WI38 (cell line): ENCODE results near the gene RUFY2.
"Not testable (repeated sequence)": the region's sequence is repeated elsewhere in the genome, so short reads cannot be mapped to it uniquely, and the experiment has no call there.

Experiments
- H3K4me3 ChIP-seq: 2 replicates; pipeline ENCODE4 v1.5.1; 2011; ENCODE audit warnings: low read depth, mild to moderate bottlenecking, control low read depth, low read length
- TF ChIP-seq, protein P1 (sequence below): IDR thresholded peaks from 2 replicates; pipeline ENCODE4 v1.5.1; 2012; ENCODE audit warnings: low read depth, mild to moderate bottlenecking, control low read depth, low read length

The RUFY2 gene

DNA sequence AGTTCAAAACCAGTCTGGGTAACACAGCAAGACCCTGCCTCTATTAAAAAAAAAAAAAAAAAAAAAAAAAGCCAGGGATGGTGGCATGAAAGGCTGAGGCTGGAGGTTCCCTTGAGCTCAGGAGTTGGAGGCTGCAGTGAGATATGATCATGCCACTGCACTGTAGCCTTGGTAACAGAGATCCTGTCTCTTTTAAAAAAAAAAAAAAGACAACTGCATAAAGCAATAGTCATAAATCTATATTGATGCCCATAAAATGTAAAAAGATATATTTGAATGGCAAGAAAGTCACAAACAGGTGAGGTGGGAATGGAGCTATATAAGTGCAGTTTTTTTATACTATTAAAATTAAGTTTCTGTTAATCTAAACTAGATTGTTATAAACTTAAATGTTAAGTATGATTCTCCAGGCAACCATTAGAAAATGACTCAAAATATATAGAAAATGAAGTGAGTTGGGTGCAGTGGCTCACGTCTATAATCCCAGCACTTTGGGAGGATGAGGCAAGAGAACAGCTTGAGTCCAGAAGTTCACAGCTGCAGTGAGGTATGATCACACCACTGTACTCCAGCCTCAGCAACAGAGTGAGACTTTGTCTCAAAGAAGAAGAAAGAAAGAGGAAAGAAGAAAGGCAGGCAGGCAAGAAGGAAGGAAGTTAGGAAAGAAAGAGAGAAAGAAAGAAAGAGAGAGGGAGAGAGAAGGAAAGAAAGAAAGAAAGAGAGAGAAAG is 88.6 kb downstream of the RUFY2 start:
- TF ChIP-seq, protein P1, sequence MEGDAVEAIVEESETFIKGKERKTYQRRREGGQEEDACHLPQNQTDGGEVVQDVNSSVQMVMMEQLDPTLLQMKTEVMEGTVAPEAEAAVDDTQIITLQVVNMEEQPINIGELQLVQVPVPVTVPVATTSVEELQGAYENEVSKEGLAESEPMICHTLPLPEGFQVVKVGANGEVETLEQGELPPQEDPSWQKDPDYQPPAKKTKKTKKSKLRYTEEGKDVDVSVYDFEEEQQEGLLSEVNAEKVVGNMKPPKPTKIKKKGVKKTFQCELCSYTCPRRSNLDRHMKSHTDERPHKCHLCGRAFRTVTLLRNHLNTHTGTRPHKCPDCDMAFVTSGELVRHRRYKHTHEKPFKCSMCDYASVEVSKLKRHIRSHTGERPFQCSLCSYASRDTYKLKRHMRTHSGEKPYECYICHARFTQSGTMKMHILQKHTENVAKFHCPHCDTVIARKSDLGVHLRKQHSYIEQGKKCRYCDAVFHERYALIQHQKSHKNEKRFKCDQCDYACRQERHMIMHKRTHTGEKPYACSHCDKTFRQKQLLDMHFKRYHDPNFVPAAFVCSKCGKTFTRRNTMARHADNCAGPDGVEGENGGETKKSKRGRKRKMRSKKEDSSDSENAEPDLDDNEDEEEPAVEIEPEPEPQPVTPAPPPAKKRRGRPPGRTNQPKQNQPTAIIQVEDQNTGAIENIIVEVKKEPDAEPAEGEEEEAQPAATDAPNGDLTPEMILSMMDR: no peak
- H3K4me3 ChIP-seq: no peak overlapping the region

DNA sequence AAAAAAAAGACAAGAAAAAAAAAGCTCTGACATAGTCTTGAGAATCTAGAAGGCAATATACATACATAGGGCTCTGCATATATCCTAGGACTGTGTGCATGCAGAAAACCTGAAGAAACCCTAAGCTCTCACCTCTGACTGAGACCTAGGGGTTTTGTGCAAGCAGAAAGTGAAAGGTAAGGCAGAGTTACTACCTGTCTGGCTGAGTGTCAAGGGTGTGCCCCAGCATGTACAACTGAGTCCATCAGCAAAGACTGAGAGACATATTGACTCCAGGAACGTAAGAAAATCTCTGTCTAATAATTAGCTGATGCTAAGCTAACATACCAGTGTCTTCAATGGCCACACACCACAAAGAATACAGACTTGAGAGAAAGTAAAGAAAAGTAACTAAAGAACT is 91.5 kb downstream of the RUFY2 start:
- TF ChIP-seq, protein P1: no peak
- H3K4me3 ChIP-seq: no peak overlapping the region

DNA sequence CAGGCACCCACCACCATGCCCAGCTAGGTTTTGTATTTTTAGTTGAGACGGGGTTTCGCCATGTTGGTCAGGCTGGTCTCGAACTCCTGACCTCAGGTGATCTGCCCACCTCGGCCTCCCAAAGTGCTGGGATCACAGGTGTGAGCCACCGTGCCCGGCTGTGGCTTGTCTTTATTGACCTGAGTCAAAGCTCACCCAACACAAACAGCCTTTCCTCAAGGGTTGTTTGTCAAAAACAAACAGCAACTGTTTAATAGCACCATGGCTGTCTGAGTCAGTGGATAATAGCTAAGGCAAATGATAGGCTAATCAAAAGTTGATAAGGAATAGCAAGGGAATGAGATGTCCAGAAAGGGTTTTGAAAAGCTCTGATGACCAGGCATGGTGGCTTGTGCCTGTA is 92.1 kb downstream of the RUFY2 start:
- H3K4me3 ChIP-seq: not testable (repeated sequence)

DNA sequence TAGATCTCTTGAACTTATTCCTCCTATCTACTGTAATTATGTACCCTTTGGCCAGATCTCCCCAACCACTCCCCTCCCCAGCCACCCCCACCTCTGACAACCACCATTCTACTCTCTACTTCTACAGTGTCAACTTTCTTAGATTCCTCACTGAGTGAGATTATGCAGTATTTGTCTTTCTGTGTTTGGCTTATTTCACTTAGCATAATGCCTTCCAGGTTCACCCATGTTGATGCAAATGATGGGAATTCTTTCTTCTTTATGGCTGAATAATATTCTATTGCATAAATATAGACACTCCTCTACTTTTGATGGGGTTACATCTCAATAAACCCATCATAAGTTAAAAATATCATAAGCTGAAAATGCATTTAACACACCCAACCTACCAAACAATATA is 96.5 kb downstream of the RUFY2 start:
- H3K4me3 ChIP-seq: no peak overlapping the region
- TF ChIP-seq, protein P1: no peak

DNA sequence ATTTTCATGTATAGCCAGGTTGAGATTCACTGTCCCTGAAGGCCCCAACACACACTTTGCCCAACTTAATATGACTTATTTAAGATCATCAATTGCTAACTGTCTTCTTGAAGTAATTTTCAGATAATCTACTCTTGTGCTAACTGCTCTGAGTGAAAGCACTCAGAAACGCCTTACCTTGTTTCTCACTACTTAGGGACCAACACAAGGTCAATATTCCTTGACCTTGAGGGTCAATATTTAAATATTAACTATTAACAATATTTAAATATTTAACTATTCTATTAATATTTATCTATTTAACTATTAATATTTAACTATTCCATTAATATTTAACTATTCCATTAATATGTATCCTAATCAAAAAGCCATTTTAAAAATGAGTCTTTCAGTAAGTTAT is 101.2 kb downstream of the RUFY2 start:
- no peak overlapping the region for H3K4me3 ChIP-seq
- TF ChIP-seq, protein P1: no peak

DNA sequence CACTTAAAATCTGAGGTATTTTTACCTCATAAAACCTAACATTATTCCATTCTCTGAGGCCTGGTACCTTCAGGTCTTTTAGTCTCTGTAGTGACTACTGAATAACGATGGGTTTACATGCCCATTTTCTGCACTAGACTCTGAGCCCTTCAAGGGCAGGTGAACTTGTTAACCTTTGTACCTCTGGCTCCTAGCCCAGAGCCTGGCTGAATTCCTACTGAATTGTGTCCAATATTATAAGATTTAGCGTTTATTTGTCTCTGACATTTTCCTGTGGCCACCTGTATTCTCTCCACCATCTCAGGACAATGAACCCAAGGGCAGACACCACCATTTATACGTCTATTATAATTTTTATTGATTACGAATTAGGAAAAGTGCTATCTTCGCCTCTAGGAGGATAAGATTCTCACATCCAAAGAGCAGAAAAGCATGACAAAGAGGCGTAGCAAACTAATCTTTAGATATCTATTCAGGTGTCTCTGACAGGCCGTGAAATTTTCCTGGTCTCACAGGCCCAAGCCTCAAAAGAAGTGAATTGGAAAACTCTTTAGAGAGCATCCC is 103.1 kb downstream of the RUFY2 start:
- H3K4me3 ChIP-seq: no peak overlapping the region
- TF ChIP-seq, protein P1: no peak

DNA sequence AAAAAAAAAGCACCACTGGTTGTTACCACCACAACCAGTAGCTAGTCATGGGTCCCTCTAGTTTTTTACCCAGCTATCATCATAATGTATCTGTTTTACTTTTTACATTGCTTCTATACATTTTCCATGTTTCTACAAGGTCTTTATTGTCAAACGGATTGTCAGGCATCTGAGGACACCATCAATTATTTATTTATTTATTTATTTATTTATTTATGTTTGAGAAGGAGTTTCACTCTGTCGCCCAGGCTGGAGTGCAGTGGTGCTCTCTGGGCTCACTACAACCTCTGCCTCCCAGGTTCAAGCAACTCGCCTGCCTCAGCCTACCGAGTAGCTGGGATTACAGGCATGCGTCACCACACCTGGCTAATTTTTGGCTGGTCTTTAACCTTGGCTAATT is 104.2 kb downstream of the RUFY2 start:
- no peak overlapping the region for H3K4me3 ChIP-seq
- TF ChIP-seq, protein P1: no peak

DNA sequence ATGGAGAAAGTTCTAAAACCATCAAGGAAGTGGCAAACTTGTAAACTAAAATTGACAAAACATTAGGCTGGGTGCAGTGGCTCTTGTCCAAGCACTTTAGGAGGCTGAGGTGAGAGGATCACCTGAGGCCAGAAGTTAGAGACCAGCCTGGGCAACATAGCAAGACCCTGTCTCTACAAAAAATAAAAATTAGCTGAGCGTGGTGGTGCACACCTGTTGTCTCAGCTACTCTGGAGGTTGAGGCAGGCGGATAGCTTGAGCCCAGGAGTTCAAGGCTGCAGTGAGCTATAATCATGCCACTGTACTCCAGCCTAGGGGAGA is 104.6 kb downstream of the RUFY2 start:
- TF ChIP-seq, protein P1: no peak
- H3K4me3 ChIP-seq: no peak overlapping the region
